ENCODE results near the gene PRR15L.
"Not testable (repeated sequence)": the region's sequence is repeated elsewhere in the genome, so short reads cannot be mapped to it uniquely, and the experiment has no call there.

PRR15L gene

GRCh38 chr17:47956791-47957590 lies 692 bp downstream of the PRR15L start:
- DNase-seq, result no peak

- peak; percentile 83 for DNase-seq
These were observed 1.9 kb downstream of the PRR15L start for GRCh38 chr17:47955497-47956461.

GRCh38 chr17:47953909-47954308 lies 3.8 kb downstream of the PRR15L start:
- DNase-seq, result no peak

- no peak for DNase-seq
These were observed 5.3 kb downstream of the PRR15L start for GRCh38 chr17:47952171-47953021.

GRCh38 chr17:47950448-47950847 lies 7.2 kb downstream of the PRR15L start:
- no peak for DNase-seq

GRCh38 chr17:47949946-47950345 lies 7.7 kb downstream of the PRR15L start:
- no peak for DNase-seq

- peak; percentile 99 for DNase-seq
These were observed 8.4 kb downstream of the PRR15L start for GRCh38 chr17:47949197-47949759.

- DNase-seq, result no peak
These were observed 8.9 kb downstream of the PRR15L start for GRCh38 chr17:47948706-47949196.

GRCh38 chr17:47946929-47947397 lies 10.7 kb downstream of the PRR15L start:
- peak; percentile 97 for DNase-seq

- no peak for DNase-seq
These were observed 11.2 kb downstream of the PRR15L start for GRCh38 chr17:47946516-47946915.

GRCh38 chr17:47945529-47946508 lies 11.9 kb downstream of the PRR15L start:
- DNase-seq, result no peak

- DNase-seq, result no peak
These were observed 12.6 kb downstream of the PRR15L start for GRCh38 chr17:47945080-47945479.

- DNase-seq, result no peak
These were observed 15.1 kb downstream of the PRR15L start for GRCh38 chr17:47942568-47942967.

- DNase-seq, result no peak
These were observed 15.6 kb downstream of the PRR15L start for GRCh38 chr17:47942096-47942510.

- peak; percentile 100 for DNase-seq
These were observed 16.2 kb downstream of the PRR15L start, which contains the start of gene PNPO for GRCh38 chr17:47941246-47942095. Gene PNPO (plus strand): TSS chr17:47941571. CDS start chr17:47941676, 105 bp downstream.

GRCh38 chr17:47937941-47938340 lies 19.7 kb downstream of the PRR15L start:
- no peak for DNase-seq

- no peak for DNase-seq
These were observed 21.7 kb downstream of the PRR15L start for GRCh38 chr17:47935961-47936360.

GRCh38 chr17:47935468-47935867 lies 22.2 kb downstream of the PRR15L start:
- not testable (repeated sequence) for DNase-seq

- no peak for DNase-seq
These were observed 22.8 kb downstream of the PRR15L start for GRCh38 chr17:47934856-47935255.

- DNase-seq, result no peak
These were observed 25.8 kb downstream of the PRR15L start for GRCh38 chr17:47931848-47932247.

All from NCI-H510A treated with DMSO at 0.1 percent for 48 hours (cell line).